Measurements from ENCODE around the gene LAMA2.

LAMA2 gene

DNA sequence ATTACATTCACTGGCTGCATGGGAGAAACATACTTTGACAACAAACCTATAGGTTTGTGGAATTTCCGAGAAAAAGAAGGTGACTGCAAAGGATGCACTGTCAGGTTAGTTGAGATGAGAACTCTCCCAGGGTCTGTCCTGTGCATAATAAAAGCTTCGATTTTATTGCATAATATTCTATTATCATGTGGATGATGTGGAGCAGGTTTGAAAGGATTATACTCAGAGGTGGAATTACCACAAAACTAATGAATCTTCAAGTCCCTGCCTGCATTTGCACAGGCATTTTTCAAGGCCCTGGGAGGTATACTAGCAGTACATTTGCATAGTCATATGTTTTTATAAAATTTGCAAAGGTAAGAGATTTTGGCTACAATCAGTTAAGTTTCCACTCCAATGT is 577.3 kb downstream of the LAMA2 start:
- Histone ChIP-seq H3K9ac (ENCODE audit: low read length) (no peak overlapping the region), H3K4me1 (ENCODE audit: control insufficient read depth, insufficient read depth, low read depth, low read length) (no peaks in the 10 kb centered on the region), H2BK5ac (ENCODE audit: low read depth, low read length, poor library complexity, severe bottlenecking) (no peak overlapping the region), H4K8ac (ENCODE audit: low read length) (no peak overlapping the region), H3K4ac (ENCODE audit: low read depth in 1 of 2, low read length in 2 of 2) (no peak overlapping the region), H3K36me3 (ENCODE audit: control insufficient read depth in 1 of 2, insufficient read depth in 2 of 2, low read depth in 1 of 2, low read length in 2 of 2) (peaks cover 0 to 52% of the 10 kb centered on the region in 2 experiments), H3K4me3 (ENCODE audit: insufficient read depth in 1 of 2, low read depth in 1 of 2, low read length in 2 of 2) (no peak overlapping the region), H3K27me3 (ENCODE audit: control insufficient read depth in 1 of 2, insufficient read depth in 1 of 2, low read length in 2 of 2) (no peaks in the 10 kb centered on the region), H3K14ac (ENCODE audit: low read length in 2 of 2) (no peak overlapping the region), H2BK120ac (ENCODE audit: low read depth, low read length) (no peak overlapping the region), H3K23ac (ENCODE audit: low read length in 2 of 2) (no peak overlapping the region), H2BK12ac (ENCODE audit: low read length in 2 of 2) (no peak overlapping the region), H3K4me2 (ENCODE audit: low read length, poor library complexity, severe bottlenecking) (no peak overlapping the region), H3K9me3 (ENCODE audit: control insufficient read depth, low read length) (no peaks in the 10 kb centered on the region), H3K79me1 (replicated peaks; ENCODE audit: low read length, poor library complexity, severe bottlenecking) (no peaks in the 10 kb centered on the region), H2BK15ac (ENCODE audit: low read depth, poor library complexity, severe bottlenecking) (no peak overlapping the region), H3K27ac (ENCODE audit: low read length, poor library complexity, severe bottlenecking) (no peak overlapping the region), H2AFZ (ENCODE audit: low read depth, low read length) (no peak overlapping the region), H4K91ac (ENCODE audit: low read length) (no peak overlapping the region), H2AK5ac (ENCODE audit: low read length, severe bottlenecking) (no peak overlapping the region), H3K18ac (ENCODE audit: low read depth in 1 of 2, low read length in 2 of 2) (no peak overlapping the region)
- 100% methylated on average over 1 of the region's 2 CpGs for WGBS
- DNase-seq, result no peak

DNA sequence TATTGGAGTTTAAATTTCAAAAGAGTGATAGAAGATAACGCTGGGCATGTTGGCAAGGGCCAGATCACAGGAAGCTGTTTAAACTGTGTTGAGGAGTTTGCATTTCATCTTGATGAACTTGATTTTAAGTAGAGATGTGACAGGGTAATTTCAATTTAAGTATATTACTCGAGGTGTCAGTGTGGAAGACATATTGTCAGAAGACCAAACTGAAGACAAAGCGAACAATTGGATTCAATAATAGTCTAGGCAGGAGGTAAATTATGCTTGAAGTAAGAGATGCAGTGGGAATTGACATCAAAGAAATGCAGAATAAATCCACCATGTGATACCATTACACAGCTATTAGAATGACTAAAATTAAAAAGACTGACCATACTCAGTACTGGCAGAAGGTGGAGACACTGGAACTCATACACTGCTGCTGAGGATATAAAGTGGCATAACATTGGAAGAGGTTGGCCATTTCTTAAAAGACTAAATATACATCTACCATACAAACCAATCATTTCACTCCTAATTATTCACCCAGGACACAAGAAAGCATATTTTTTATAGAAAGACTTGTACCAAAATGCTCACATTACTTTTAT is 586.2 kb downstream of the LAMA2 start:
- H3K4me2 ChIP-seq (ENCODE audit: low read length, poor library complexity, severe bottlenecking), result no peak overlapping the region
- H3K79me1 ChIP-seq (replicated peaks; ENCODE audit: low read length, poor library complexity, severe bottlenecking), result no peaks in the 10 kb centered on the region
- no peak overlapping the region for H2AFZ ChIP-seq (ENCODE audit: low read depth, low read length)
- no peaks in the 10 kb centered on the region for H3K27me3 ChIP-seq (ENCODE audit: control insufficient read depth in 1 of 2, insufficient read depth in 1 of 2, low read length in 2 of 2)
- no peak overlapping the region for H3K9ac ChIP-seq (ENCODE audit: low read length)
- no peak overlapping the region for H2BK5ac ChIP-seq (ENCODE audit: low read depth, low read length, poor library complexity, severe bottlenecking)
- no peaks in the 10 kb centered on the region for H3K4me1 ChIP-seq (ENCODE audit: control insufficient read depth, insufficient read depth, low read depth, low read length)
- H3K36me3 ChIP-seq (ENCODE audit: control insufficient read depth in 1 of 2, insufficient read depth in 2 of 2, low read depth in 1 of 2, low read length in 2 of 2), result peaks cover 0 to 23% of the 10 kb centered on the region in 2 experiments
- H3K9me3 ChIP-seq (ENCODE audit: control insufficient read depth, low read length), result no peaks in the 10 kb centered on the region
- H2BK12ac ChIP-seq (ENCODE audit: low read length in 2 of 2), result no peak overlapping the region
- no peak overlapping the region for H3K4me3 ChIP-seq (ENCODE audit: insufficient read depth in 1 of 2, low read depth in 1 of 2, low read length in 2 of 2)
- H3K27ac ChIP-seq (ENCODE audit: low read length, poor library complexity, severe bottlenecking), result no peak overlapping the region
- H3K4ac ChIP-seq (ENCODE audit: low read depth in 1 of 2, low read length in 2 of 2), result no peak overlapping the region
- no peak overlapping the region for H2BK120ac ChIP-seq (ENCODE audit: low read depth, low read length)
- no peak overlapping the region for H3K18ac ChIP-seq (ENCODE audit: low read depth in 1 of 2, low read length in 2 of 2)
- no peak overlapping the region for H4K91ac ChIP-seq (ENCODE audit: low read length)
- H2BK15ac ChIP-seq (ENCODE audit: low read depth, poor library complexity, severe bottlenecking), result no peak overlapping the region
- 76% methylated on average over 3 of the region's 3 CpGs for WGBS
- H3K23ac ChIP-seq (ENCODE audit: low read length in 2 of 2), result no peak overlapping the region
- no peak overlapping the region for H2AK5ac ChIP-seq (ENCODE audit: low read length, severe bottlenecking)
- DNase-seq, result no peak
- H4K8ac ChIP-seq (ENCODE audit: low read length), result no peak overlapping the region
- no peak overlapping the region for H3K14ac ChIP-seq (ENCODE audit: low read length in 2 of 2)

DNA sequence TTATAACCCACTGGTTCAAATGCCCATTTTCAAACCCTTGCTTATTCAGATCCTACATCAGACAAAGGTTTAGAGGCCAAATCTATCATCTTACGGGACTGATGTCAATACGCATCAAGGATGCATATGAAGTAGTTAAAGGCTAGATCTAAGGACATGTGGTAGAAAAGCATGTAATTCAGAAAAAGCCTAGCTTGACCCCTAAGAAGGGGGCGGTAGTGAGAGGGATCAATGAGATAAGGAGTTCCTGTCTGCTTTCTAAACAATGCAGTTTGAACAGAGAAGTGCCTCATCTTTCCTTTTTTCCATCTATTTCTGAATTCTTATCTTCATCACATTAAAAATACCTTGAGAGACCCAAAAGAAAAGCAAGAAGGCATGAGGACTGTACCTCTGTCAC is 589.3 kb downstream of the LAMA2 start:
- Histone ChIP-seq H3K14ac (ENCODE audit: low read length in 2 of 2) (no peak overlapping the region), H3K9me3 (ENCODE audit: control insufficient read depth, low read length) (no peaks in the 10 kb centered on the region), H4K91ac (ENCODE audit: low read length) (no peak overlapping the region), H4K8ac (ENCODE audit: low read length) (no peak overlapping the region), H3K18ac (ENCODE audit: low read depth in 1 of 2, low read length in 2 of 2) (no peak overlapping the region), H3K4me2 (ENCODE audit: low read length, poor library complexity, severe bottlenecking) (no peak overlapping the region), H2AK5ac (ENCODE audit: low read length, severe bottlenecking) (no peak overlapping the region), H2BK120ac (ENCODE audit: low read depth, low read length) (no peak overlapping the region), H2BK12ac (ENCODE audit: low read length in 2 of 2) (no peak overlapping the region), H3K27me3 (ENCODE audit: control insufficient read depth in 1 of 2, insufficient read depth in 1 of 2, low read length in 2 of 2) (no peaks in the 10 kb centered on the region), H3K27ac (ENCODE audit: low read length, poor library complexity, severe bottlenecking) (no peak overlapping the region), H3K4me3 (ENCODE audit: insufficient read depth in 1 of 2, low read depth in 1 of 2, low read length in 2 of 2) (no peak overlapping the region), H2AFZ (ENCODE audit: low read depth, low read length) (no peak overlapping the region), H2BK15ac (ENCODE audit: low read depth, poor library complexity, severe bottlenecking) (no peak overlapping the region), H3K79me1 (replicated peaks; ENCODE audit: low read length, poor library complexity, severe bottlenecking) (no peaks in the 10 kb centered on the region), H3K9ac (ENCODE audit: low read length) (no peak overlapping the region), H3K23ac (ENCODE audit: low read length in 2 of 2) (no peak overlapping the region), H3K4ac (ENCODE audit: low read depth in 1 of 2, low read length in 2 of 2) (no peak overlapping the region), H2BK5ac (ENCODE audit: low read depth, low read length, poor library complexity, severe bottlenecking) (no peak overlapping the region), H3K36me3 (ENCODE audit: control insufficient read depth in 1 of 2, insufficient read depth in 2 of 2, low read depth in 1 of 2, low read length in 2 of 2) (peaks cover 0 to 4% of the 10 kb centered on the region in 2 experiments), H3K4me1 (ENCODE audit: control insufficient read depth, insufficient read depth, low read depth, low read length) (no peaks in the 10 kb centered on the region)
- no peak for DNase-seq
- 59% methylated on average over 3 of the region's 3 CpGs for WGBS

DNA sequence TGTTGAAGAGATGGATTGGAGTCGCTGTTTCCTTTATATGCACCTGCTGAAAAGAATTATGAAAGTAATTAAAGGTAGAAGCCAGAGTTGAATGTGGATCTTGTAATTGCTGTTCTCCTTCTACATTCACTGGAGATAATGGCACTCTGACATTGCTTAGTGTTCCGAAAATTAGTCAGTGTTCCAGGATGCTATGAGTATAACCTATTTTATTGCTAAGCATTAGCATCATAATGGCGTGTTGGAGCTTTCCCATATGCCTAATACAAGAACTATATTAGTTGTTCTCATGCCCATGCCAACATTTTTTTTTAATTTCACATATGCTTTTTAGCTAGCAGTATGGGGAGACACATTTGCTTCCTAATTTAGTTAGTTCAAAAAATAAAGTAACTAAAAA is 590.6 kb downstream of the LAMA2 start:
- no peaks in the 10 kb centered on the region for H3K4me1 ChIP-seq (ENCODE audit: control insufficient read depth, insufficient read depth, low read depth, low read length)
- no peaks in the 10 kb centered on the region for H3K9me3 ChIP-seq (ENCODE audit: control insufficient read depth, low read length)
- H3K9ac ChIP-seq (ENCODE audit: low read length), result no peak overlapping the region
- no peak overlapping the region for H3K14ac ChIP-seq (ENCODE audit: low read length in 2 of 2)
- H2BK12ac ChIP-seq (ENCODE audit: low read length in 2 of 2), result no peak overlapping the region
- H3K27ac ChIP-seq (ENCODE audit: low read length, poor library complexity, severe bottlenecking), result no peak overlapping the region
- no peak overlapping the region for H3K4me2 ChIP-seq (ENCODE audit: low read length, poor library complexity, severe bottlenecking)
- H3K4ac ChIP-seq (ENCODE audit: low read depth in 1 of 2, low read length in 2 of 2), result no peak overlapping the region
- H4K91ac ChIP-seq (ENCODE audit: low read length), result no peak overlapping the region
- no peak overlapping the region for H2BK5ac ChIP-seq (ENCODE audit: low read depth, low read length, poor library complexity, severe bottlenecking)
- H4K8ac ChIP-seq (ENCODE audit: low read length), result no peak overlapping the region
- no peak for DNase-seq
- no peaks in the 10 kb centered on the region for H3K27me3 ChIP-seq (ENCODE audit: control insufficient read depth in 1 of 2, insufficient read depth in 1 of 2, low read length in 2 of 2)
- peaks cover 0 to 7% of the 10 kb centered on the region in 2 experiments for H3K36me3 ChIP-seq (ENCODE audit: control insufficient read depth in 1 of 2, insufficient read depth in 2 of 2, low read depth in 1 of 2, low read length in 2 of 2)
- H3K79me1 ChIP-seq (replicated peaks; ENCODE audit: low read length, poor library complexity, severe bottlenecking), result no peaks in the 10 kb centered on the region
- H3K23ac ChIP-seq (ENCODE audit: low read length in 2 of 2), result no peak overlapping the region
- no peak overlapping the region for H3K4me3 ChIP-seq (ENCODE audit: insufficient read depth in 1 of 2, low read depth in 1 of 2, low read length in 2 of 2)
- WGBS, result 100% methylated on average over 2 of the region's 3 CpGs
- H2BK120ac ChIP-seq (ENCODE audit: low read depth, low read length), result no peak overlapping the region
- no peak overlapping the region for H2AK5ac ChIP-seq (ENCODE audit: low read length, severe bottlenecking)
- H3K18ac ChIP-seq (ENCODE audit: low read depth in 1 of 2, low read length in 2 of 2), result no peak overlapping the region
- no peak overlapping the region for H2AFZ ChIP-seq (ENCODE audit: low read depth, low read length)
- H2BK15ac ChIP-seq (ENCODE audit: low read depth, poor library complexity, severe bottlenecking), result no peak overlapping the region

Measured in mesenchymal stem cell (in vitro differentiated cells and primary cell).